ENCODE data around the gene ATXN7L1. TPM values are rescaled to one million over a fixed set of nuclear protein-coding genes. Genes with fewer than 3 reads are reported as not detected.

Gene ATXN7L1
- total and polyA plus RNA-seq, 2 of the 8 experiments (the other 6 are each of a cell fraction or from before 2014, with no cell fraction given), result 14.3 to 34.0 TPM

DNA sequence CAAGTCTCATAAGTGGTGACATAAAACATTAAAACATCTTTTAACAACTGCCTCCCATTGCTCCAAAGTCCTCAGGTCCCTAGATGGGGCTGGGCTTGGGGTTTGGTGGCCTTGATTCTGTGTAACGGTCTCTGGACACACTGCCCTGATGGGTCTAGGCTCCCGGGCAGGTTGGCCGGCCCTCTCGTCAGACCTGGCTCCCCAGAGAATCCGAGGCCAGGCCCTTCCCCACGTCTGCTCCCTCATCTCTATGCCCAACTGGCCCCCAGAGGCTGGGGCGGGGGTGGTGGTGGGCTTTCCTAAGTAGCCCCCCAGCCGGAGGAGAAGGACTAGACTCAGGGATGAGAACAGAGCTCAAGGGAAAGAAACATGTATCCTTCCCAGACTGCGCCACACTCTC lies 263.6 kb downstream of the ATXN7L1 start:
- no peaks in the 10 kb centered on the region; a peak in 1 of 7 replicates for H3K4me1 ChIP-seq (replicated peaks in 1 of 4; ENCODE audit: control insufficient read depth in 3 of 4, insufficient read depth in 4 of 4, low read length in 3 of 4)
- H3K23me2 ChIP-seq (ENCODE audit: low read depth, low read length), result no peaks in the 10 kb centered on the region
- H3K4me3 ChIP-seq (ENCODE audit: extremely low read depth in 1 of 4, insufficient read depth in 2 of 4, low read depth in 3 of 4, low read length in 4 of 4), result no peak overlapping the region
- H3K79me1 ChIP-seq (ENCODE audit: low read depth, low read length), result peaks cover 4% of the 10 kb centered on the region; the same call in 1 of the 2 replicates
- no peak overlapping the region for H4K91ac ChIP-seq (replicated peaks; ENCODE audit: insufficient read length, low read length)
- H2BK12ac ChIP-seq (ENCODE audit: low read depth, low read length), result no peak overlapping the region
- H3K23ac ChIP-seq (ENCODE audit: insufficient read length), result no peak overlapping the region
- no peak overlapping the region for H3K4ac ChIP-seq (replicated peaks; ENCODE audit: insufficient read length, low read depth, low read length)
- no peak overlapping the region for H4K8ac ChIP-seq (ENCODE audit: extremely low read depth, insufficient read depth, low read length)
- peaks cover 0 to 4% of the 10 kb centered on the region in 2 experiments for H4K20me1 ChIP-seq (replicated peaks in 1 of 2; ENCODE audit: control insufficient read depth in 1 of 2, insufficient read depth in 2 of 2, low read length in 2 of 2)
- CTCF ChIA-PET (ENCODE audit: partially characterized antibody), result interaction anchor here (0.8 kb wide), 1 partner anchor 31 kb away, joined by 3 read pairs; no protein-coding TSS in a partner anchor
- no peak overlapping the region for H2BK120ac ChIP-seq (replicated peaks; ENCODE audit: low read depth, low read length)
- no peak overlapping the region for H2AK5ac ChIP-seq (ENCODE audit: low read depth, low read length)
- no peak overlapping the region for H2BK5ac ChIP-seq (ENCODE audit: low read depth, low read length)
- POLR2A ChIA-PET (ENCODE audit: partially characterized antibody), result interaction anchor here (2.2 kb wide), 1 partner anchor 22 kb away, joined by 6 read pairs; no protein-coding TSS in a partner anchor
- no peak overlapping the region for H3K14ac ChIP-seq (ENCODE audit: insufficient read length)
- H3K18ac ChIP-seq (ENCODE audit: extremely low read depth, low read length), result no peak overlapping the region
- H3K56ac ChIP-seq (replicated peaks; ENCODE audit: insufficient read length, low read depth, low read length), result no peak overlapping the region
- no peak overlapping the region for H2AFZ ChIP-seq (ENCODE audit: low read length)
- no peak overlapping the region for H2BK15ac ChIP-seq (ENCODE audit: low read length)
- H3K79me2 ChIP-seq (ENCODE audit: control insufficient read depth in 1 of 2, insufficient read depth in 2 of 2, low read length in 2 of 2), result no peaks in the 10 kb centered on the region
- no peak for FAIRE-seq
- no peak for DNase-seq (ENCODE audit: low read depth in 1 of 2, low spot score in 2 of 2)
- TF ChIP-seq SIRT6 (IDR thresholded peaks at IDR 0.05; ENCODE audit: low read length), result no peak
- no peak for TF ChIP-seq BRCA1 (IDR thresholded peaks at IDR 0.05; ENCODE audit: low read depth, low read length)
- H3K36me3 ChIP-seq (ENCODE audit: control insufficient read depth in 2 of 4, insufficient read depth in 4 of 4, low read length in 3 of 4), result peaks cover 10 to 45% (median 24%) of the 10 kb centered on the region in 4 experiments
- H3K9ac ChIP-seq (replicated peaks in 1 of 4; ENCODE audit: extremely low read depth in 1 of 4, low read depth in 3 of 4, low read length in 3 of 4), result no peak overlapping the region
- 90% methylated on average over 9 of the region's 9 CpGs; no CpG with 5 or more reads in 1 of the 2 experiments for WGBS, 2 experiments (ENCODE audit: extremely low coverage in 1 of 2, insufficient coverage in 1 of 2, insufficient read length in 1 of 2, insufficient replicate concordance in 2 of 2, low coverage in 1 of 2, low lambda C conversion rate in 2 of 2, missing lambda C conversion rate in 1 of 2)
- H4K5ac ChIP-seq (ENCODE audit: insufficient read length, low read depth, low read length), result no peak overlapping the region
- no peaks in the 10 kb centered on the region for H3K27me3 ChIP-seq (replicated peaks in 1 of 4; ENCODE audit: control insufficient read depth in 3 of 4, extremely low read depth in 1 of 4, insufficient read depth in 3 of 4, low read length in 3 of 4)
- H3K4me2 ChIP-seq (ENCODE audit: insufficient read depth in 1 of 2, low read depth in 2 of 2, low read length in 2 of 2), result no peak overlapping the region
- no peaks in the 10 kb centered on the region for H3K9me3 ChIP-seq (ENCODE audit: insufficient read depth in 2 of 2, low read depth in 1 of 2, low read length in 1 of 2)
- H2BK20ac ChIP-seq (ENCODE audit: low read length), result no peak overlapping the region
- H3K27ac ChIP-seq (ENCODE audit: low read depth, low read length), result no peak overlapping the region; the same call in 1 of the 2 replicates

Measured in H1 (cell line).